ENCODE measurements around the gene AKTIP.

AKTIP gene

DNA sequence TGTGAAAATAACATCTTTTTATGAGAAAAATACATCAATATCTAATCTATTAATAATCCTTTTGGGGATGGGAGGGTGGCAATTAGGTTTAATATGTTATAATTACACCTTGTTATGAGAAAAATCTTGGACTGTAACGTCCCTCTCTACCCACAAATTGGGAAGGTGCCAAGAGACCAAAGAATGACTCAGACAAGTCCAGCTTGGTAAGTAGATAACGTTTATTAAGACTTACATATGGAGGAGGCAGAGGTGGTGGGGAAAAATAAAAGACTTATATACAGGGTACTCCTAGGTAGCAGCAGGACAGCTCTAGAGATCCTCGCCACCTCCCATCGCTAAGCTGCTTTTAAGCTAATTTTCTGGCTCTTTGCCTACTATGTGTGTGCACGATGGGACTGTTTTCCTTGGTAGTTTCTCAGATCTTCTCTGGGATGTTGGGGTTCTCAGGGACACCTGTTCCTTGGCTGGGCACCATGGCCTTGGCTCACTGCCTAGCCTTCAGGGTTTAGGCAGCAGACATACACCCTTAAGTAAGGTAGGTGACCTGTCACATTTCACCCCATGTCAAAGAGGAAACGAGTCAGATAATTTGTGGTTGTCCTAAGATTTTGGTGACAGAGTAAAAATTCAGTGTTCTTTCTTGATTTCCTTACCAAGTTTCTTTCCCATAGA lies 37.3 kb downstream of the AKTIP start:
- no peak for DNase-seq (ENCODE audit: extremely low spot score)
- ChIA-PET CTCF (no interaction called here), POLR2A (no interaction called here)
- TF ChIP-seq, protein P1, sequence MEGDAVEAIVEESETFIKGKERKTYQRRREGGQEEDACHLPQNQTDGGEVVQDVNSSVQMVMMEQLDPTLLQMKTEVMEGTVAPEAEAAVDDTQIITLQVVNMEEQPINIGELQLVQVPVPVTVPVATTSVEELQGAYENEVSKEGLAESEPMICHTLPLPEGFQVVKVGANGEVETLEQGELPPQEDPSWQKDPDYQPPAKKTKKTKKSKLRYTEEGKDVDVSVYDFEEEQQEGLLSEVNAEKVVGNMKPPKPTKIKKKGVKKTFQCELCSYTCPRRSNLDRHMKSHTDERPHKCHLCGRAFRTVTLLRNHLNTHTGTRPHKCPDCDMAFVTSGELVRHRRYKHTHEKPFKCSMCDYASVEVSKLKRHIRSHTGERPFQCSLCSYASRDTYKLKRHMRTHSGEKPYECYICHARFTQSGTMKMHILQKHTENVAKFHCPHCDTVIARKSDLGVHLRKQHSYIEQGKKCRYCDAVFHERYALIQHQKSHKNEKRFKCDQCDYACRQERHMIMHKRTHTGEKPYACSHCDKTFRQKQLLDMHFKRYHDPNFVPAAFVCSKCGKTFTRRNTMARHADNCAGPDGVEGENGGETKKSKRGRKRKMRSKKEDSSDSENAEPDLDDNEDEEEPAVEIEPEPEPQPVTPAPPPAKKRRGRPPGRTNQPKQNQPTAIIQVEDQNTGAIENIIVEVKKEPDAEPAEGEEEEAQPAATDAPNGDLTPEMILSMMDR (IDR thresholded peaks at IDR 0.05; ENCODE audit: control extremely low read depth, extremely low read depth, low read depth, missing control alignments), result no peak

- ChIA-PET POLR2A (no interaction called here), CTCF (no interaction called here)
- TF ChIP-seq, protein P1 (IDR thresholded peaks at IDR 0.05; ENCODE audit: control extremely low read depth, extremely low read depth, low read depth, missing control alignments), result no peak
- DNase-seq (ENCODE audit: extremely low spot score), result no peak
These were observed 44.4 kb downstream of the AKTIP start for GRCh38 chr16:53458635-53459034.

DNA sequence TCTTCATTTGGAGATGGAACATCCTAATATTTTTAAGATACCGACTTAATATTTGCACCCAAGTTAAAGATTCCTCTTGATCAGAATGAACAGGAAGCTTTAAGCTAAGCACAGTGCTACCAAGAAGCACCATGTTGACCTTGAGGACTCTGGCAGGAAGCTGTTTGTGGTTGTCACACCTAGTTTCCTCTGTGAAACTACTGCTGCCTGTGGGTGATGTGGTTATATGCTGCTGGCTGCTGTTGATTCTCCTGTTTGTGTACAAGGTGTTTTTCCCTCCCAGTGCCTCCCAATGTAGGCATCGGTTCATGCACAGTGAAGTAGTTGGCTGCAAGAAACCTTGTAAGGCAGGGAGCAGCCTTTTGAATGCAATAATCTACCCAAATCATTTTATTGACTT lies 45.3 kb downstream of the AKTIP start:
- ChIA-PET POLR2A (no interaction called here), CTCF (interaction anchor here (0.8 to 2.3 kb wide), 2 partner anchors 52 to 147 kb away, joined by 3 to 7 read pairs; no protein-coding TSS in a partner anchor)
- DNase-seq (ENCODE audit: extremely low spot score), result peak; percentile 78
- TF ChIP-seq, protein P1 (IDR thresholded peaks at IDR 0.05; ENCODE audit: control extremely low read depth, extremely low read depth, low read depth, missing control alignments), result no peak

DNA sequence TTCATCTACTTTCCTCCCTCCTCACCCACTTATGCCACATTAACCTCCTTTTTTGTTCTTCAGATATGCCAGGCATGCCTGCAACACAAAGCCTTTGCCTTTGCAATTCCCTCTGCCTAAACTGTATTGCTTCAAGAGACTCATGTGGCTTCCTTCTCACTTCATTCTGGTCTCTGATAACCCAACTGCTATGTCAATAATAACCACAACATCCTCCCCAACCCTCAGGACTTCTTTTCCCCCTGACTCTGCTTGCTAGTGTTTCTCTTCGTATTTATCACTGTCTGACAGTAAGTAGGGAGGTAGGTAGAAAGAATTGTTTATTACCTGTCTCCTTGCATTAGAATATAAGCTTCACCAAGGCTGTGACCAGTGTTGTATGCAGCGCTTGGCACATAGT lies 46.4 kb downstream of the AKTIP start:
- TF ChIP-seq, protein P1 (IDR thresholded peaks at IDR 0.05; ENCODE audit: control extremely low read depth, extremely low read depth, low read depth, missing control alignments), result no peak
- POLR2A ChIA-PET, result no interaction called here
- DNase-seq (ENCODE audit: extremely low spot score), result no peak
- CTCF ChIA-PET, result interaction anchor here (0.8 to 2.3 kb wide), 4 partner anchors 10 to 146 kb away, joined by 3 to 7 read pairs (median 4); no protein-coding TSS in a partner anchor

- TF ChIP-seq, protein P1 (IDR thresholded peaks at IDR 0.05; ENCODE audit: control extremely low read depth, extremely low read depth, low read depth, missing control alignments), result no peak
- DNase-seq (ENCODE audit: extremely low spot score), result no peak
- POLR2A ChIA-PET, result no interaction called here
- CTCF ChIA-PET, result interaction anchor here (1.0 to 1.2 kb wide), 2 partner anchors 10 to 14 kb away, joined by 3 read pairs; no protein-coding TSS in a partner anchor
These were observed 49.1 kb downstream of the AKTIP start for GRCh38 chr16:53453928-53454327.

DNA sequence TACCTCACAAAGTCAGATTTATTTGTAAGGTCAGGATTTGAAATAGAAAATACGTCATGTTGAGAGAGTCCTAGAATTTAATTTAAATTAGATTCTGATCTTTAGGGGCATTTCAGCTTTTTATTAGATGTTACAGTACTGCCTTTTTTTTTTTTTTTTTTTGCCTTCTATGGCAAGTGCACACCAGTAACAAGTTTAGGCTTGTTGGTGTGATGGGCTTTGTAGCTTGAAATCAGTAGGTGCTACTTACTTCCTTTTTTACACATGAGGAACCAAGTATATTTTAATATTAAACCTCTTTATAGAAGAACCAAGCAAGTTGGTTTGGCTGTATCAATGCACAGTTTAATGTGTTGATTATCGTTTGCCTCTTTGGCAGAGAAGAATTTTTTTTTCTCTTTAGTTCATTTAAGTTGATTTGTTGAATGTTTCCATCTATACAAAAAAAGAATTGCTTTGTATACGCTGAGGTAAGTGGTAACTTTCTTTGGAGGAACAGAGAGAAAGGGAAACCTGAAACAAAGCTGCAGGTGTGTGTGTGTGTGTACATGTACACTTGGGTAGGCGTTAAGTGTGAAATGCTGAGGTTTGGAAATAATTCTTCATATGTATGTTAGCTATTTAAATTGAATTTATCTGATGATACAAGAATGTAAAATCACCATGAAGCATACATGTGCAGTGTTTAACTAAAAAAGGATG lies 53.0 kb downstream of the AKTIP start:
- ChIA-PET POLR2A (no interaction called here), CTCF (interaction anchor here (0.6 to 1.6 kb wide), 2 partner anchors 14 to 44 kb away, joined by 3 to 4 read pairs; no protein-coding TSS in a partner anchor)
- peak; percentile 20 for DNase-seq (ENCODE audit: extremely low spot score)
- TF ChIP-seq, protein P1 (IDR thresholded peaks at IDR 0.05; ENCODE audit: control extremely low read depth, extremely low read depth, low read depth, missing control alignments), result no peak

Data from GM10248 (cell line).